KMS-11 (cell line): ENCODE data around the gene CERS6.
A peak's percentile ranks its signal among the peaks of the same experiment; 100 is the strongest.

Experiments
- H2AFZ ChIP-seq: fragments of 200-600 bp; sonication (generic); 2 replicates; pipeline ENCODE4 v1.6.1; 2016; ENCODE audit warnings: antibody characterized with exemption, mixed run types, low read depth
- H3K27ac ChIP-seq: fragments of 200-600 bp; sonication (generic); 2 replicates; pipeline ENCODE4 v1.6.1; 2016; ENCODE audit warnings: mild to moderate bottlenecking, mixed run types
- H3K27me3 ChIP-seq: fragments of 200-600 bp; sonication (generic); 2 replicates; pipeline ENCODE4 v1.6.1; 2017; ENCODE audit warnings: mild to moderate bottlenecking, low read depth, mixed run types, moderate library complexity; ENCODE audit not compliant: insufficient read depth
- H3K36me3 ChIP-seq: fragments of 200-600 bp; sonication (generic); 2 replicates; pipeline ENCODE4 v1.6.1; 2017; ENCODE audit warnings: mild to moderate bottlenecking, mixed run types; ENCODE audit not compliant: insufficient read depth
- H3K4me1 ChIP-seq: fragments of 200-600 bp; sonication (generic); 2 replicates; pipeline ENCODE4 v1.6.1; 2016; ENCODE audit warnings: mild to moderate bottlenecking, low read depth, mixed run types; ENCODE audit not compliant: poor library complexity, severe bottlenecking
- H3K4me2 ChIP-seq: fragments of 200-600 bp; sonication (generic); 2 replicates; pipeline ENCODE4 v1.7.0; 2016; ENCODE audit warnings: mild to moderate bottlenecking, mixed run types
- H3K4me3 ChIP-seq: fragments of 200-600 bp; sonication (generic); IDR thresholded peaks from 2 replicates; pipeline ENCODE4 v1.6.1; 2017; ENCODE audit warnings: low read depth, low read length, mixed read lengths; ENCODE audit not compliant: insufficient read depth
- H3K79me2 ChIP-seq: fragments of 200-600 bp; sonication (generic); 2 replicates; pipeline ENCODE4 v1.6.1; 2016; ENCODE audit warnings: low read depth, mixed run types; ENCODE audit not compliant: insufficient read depth
- H3K9ac ChIP-seq: fragments of 200-600 bp; sonication (generic); 2 replicates; pipeline ENCODE4 v1.6.1; 2016; ENCODE audit warnings: mild to moderate bottlenecking, mixed run types
- H4K20me1 ChIP-seq: fragments of 200-600 bp; sonication (generic); 2 replicates; pipeline ENCODE4 v1.6.1; 2016; ENCODE audit warnings: mild to moderate bottlenecking, mixed run types; ENCODE audit not compliant: insufficient read depth
- TF ChIP-seq, protein P1 (sequence below): fragments of 200-600 bp; sonication (generic); conservative IDR thresholded peaks from 2 replicates; pipeline ENCODE4 v1.6.1; 2017; ENCODE audit warnings: low read depth, mild to moderate bottlenecking, antibody characterized with exemption, low read length, moderate library complexity, mixed read lengths

The CERS6 gene

DNA sequence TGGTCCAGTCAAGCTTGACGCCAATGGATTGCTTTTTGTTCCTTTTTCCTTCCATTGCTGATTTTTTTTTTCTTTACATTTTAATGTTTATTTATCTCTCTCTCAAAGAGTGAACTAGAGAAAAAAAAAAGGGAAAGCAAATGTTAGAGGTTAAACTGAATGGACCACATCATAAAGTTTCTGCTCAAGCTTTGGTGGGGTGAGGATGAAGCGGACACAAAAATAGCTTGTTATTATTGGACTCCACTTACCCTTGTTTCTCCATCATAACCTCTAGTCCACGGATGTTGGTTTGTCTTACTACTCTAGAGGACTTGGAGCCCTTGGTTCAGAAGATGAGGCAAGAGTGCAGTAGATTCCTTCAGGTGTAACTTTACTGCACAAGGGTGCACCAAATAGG lies 27.6 kb upstream of the CERS6 start:
- Histone ChIP-seq H4K20me1 (no peaks in the 10 kb centered on the region), H3K4me3 (no peak overlapping the region), H3K27me3 (no peaks in the 10 kb centered on the region), H3K4me1 (peaks cover 37% of the 10 kb centered on the region), H3K27ac (no peak overlapping the region), H2AFZ (no peak overlapping the region), H3K4me2 (no peak overlapping the region), H3K36me3 (no peaks in the 10 kb centered on the region), H3K9ac (no peak overlapping the region), H3K79me2 (no peaks in the 10 kb centered on the region)
- TF ChIP-seq, protein P1, sequence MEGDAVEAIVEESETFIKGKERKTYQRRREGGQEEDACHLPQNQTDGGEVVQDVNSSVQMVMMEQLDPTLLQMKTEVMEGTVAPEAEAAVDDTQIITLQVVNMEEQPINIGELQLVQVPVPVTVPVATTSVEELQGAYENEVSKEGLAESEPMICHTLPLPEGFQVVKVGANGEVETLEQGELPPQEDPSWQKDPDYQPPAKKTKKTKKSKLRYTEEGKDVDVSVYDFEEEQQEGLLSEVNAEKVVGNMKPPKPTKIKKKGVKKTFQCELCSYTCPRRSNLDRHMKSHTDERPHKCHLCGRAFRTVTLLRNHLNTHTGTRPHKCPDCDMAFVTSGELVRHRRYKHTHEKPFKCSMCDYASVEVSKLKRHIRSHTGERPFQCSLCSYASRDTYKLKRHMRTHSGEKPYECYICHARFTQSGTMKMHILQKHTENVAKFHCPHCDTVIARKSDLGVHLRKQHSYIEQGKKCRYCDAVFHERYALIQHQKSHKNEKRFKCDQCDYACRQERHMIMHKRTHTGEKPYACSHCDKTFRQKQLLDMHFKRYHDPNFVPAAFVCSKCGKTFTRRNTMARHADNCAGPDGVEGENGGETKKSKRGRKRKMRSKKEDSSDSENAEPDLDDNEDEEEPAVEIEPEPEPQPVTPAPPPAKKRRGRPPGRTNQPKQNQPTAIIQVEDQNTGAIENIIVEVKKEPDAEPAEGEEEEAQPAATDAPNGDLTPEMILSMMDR = no peak

DNA sequence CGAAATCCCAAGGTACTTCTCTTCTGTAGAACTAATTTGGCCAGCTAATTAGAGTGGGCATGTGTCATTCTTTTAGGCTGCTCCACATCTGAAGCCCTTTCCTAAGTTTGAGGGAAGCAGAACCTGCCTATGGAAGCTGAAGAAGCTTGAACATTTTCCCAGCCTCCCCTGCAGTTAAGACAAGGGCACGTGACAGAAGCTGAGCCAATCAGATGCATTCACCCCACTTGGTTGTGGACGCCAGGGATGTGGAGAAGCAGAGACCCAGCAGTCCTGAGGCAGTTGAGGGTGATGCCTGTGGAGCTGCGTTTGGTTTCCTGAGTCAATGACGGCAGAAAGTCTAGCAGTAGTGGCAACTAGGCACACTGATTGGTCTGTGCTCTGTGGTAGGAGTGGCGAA lies 26.1 kb upstream of the CERS6 start:
- Histone ChIP-seq H3K4me2 (no peak overlapping the region), H4K20me1 (no peaks in the 10 kb centered on the region), H2AFZ (no peak overlapping the region), H3K36me3 (no peaks in the 10 kb centered on the region), H3K4me3 (no peak overlapping the region), H3K27me3 (no peaks in the 10 kb centered on the region), H3K9ac (no peak overlapping the region), H3K4me1 (peaks cover 48% of the 10 kb centered on the region), H3K79me2 (no peaks in the 10 kb centered on the region), H3K27ac (no peak overlapping the region)
- TF ChIP-seq, protein P1 = no peak

DNA sequence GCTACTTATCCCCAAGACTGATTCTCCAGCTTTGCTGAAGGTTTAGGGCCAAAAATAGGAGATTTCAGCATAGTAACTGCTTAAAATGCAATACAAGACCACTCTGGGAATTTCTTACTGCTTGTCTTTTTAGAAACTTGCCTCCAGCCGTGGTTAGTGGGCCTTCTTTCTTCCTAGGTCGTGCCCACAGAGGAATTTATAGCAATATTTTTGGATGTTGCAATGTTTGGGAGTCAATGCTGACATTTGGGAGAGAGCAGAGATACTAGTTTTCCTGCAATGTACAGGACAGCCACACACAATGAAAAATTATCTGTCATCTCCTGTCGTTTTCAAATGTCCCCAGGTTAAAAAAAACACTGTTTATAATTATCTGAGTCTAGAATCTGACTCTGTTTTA lies 25.6 kb upstream of the CERS6 start:
- Histone ChIP-seq H3K4me2 (no peak overlapping the region), H3K27me3 (no peaks in the 10 kb centered on the region), H3K4me3 (no peak overlapping the region), H3K27ac (no peak overlapping the region), H3K4me1 (peaks cover 48% of the 10 kb centered on the region), H2AFZ (no peak overlapping the region), H3K79me2 (no peaks in the 10 kb centered on the region), H3K9ac (no peak overlapping the region), H4K20me1 (no peaks in the 10 kb centered on the region), H3K36me3 (no peaks in the 10 kb centered on the region)
- TF ChIP-seq, protein P1 = no peak

DNA sequence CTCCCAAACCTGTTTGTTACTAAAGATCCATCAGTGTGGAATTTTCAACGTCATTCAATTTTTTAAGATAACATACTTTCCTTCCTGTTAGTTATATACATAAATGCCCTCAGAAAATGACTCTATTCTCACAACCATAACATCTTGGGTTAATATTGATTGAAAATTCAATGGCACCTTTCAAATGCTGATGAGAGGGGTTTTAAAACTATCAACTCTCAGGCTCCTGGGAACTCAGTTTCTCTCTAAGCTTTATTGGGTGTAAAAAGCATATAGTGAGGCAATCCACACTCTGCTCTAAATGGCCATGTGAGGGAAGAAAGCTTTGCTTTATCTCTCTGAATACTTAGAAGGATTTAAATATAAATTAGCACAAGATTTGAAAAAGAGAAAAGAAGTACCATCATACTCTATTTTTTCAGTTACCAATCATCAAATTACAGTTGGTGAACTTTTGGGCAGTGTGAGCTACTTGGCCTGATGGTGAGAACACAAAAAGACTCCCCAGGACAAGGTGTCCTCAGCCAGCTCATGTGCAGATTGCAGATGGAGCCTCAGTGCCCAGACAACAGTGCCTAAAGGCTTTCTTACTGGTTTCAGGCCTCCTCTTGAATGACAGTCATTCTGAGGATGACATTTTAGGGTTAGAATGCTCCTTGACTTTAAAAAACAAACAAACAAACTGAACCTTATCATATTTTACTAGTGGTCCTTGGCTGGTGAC lies 24.6 kb upstream of the CERS6 start:
- Histone ChIP-seq H3K4me2 (0 out of 2 replicates have a peak overlapping the region, but pooled peaks have one; percentile 44), H3K79me2 (no peaks in the 10 kb centered on the region), H3K36me3 (no peaks in the 10 kb centered on the region), H4K20me1 (no peaks in the 10 kb centered on the region), H3K4me3 (no peak overlapping the region), H2AFZ (no peak overlapping the region), H3K4me1 (peaks cover 48% of the 10 kb centered on the region), H3K27ac (no peak overlapping the region), H3K9ac (no peak overlapping the region), H3K27me3 (no peaks in the 10 kb centered on the region)
- TF ChIP-seq, protein P1 = no peak
